ENCODE results near the gene RASGRP1.

Gene RASGRP1

GRCh38 chr15:38534691-38535090 lies 29.9 kb downstream of the RASGRP1 start:
- DNase-seq, result no peak

GRCh38 chr15:38533926-38534325 lies 30.7 kb downstream of the RASGRP1 start:
- DNase-seq, result no peak

GRCh38 chr15:38533416-38533915 lies 31.1 kb downstream of the RASGRP1 start:
- no peak for DNase-seq

GRCh38 chr15:38532728-38533127 lies 31.9 kb downstream of the RASGRP1 start:
- no peak for DNase-seq

- DNase-seq, result no peak
Observed at GRCh38 chr15:38531509-38531908, 33.1 kb downstream of the RASGRP1 start.

- no peak for DNase-seq
Observed at GRCh38 chr15:38530113-38530512, 34.5 kb downstream of the RASGRP1 start.

GRCh38 chr15:38528294-38528693 lies 36.3 kb downstream of the RASGRP1 start:
- no peak for DNase-seq

GRCh38 chr15:38526158-38526557 lies 38.5 kb downstream of the RASGRP1 start:
- DNase-seq, result no peak

- no peak for DNase-seq
Observed at GRCh38 chr15:38525489-38525888, 39.1 kb downstream of the RASGRP1 start.

GRCh38 chr15:38524156-38524555 lies 40.5 kb downstream of the RASGRP1 start:
- DNase-seq, result no peak

- DNase-seq, result no peak
Observed at GRCh38 chr15:38522922-38523321, 41.7 kb downstream of the RASGRP1 start.

- no peak for DNase-seq
Observed at GRCh38 chr15:38521316-38521715, 43.3 kb downstream of the RASGRP1 start.

GRCh38 chr15:38520035-38520434 lies 44.6 kb downstream of the RASGRP1 start:
- no peak for DNase-seq

- no peak for DNase-seq
Observed at GRCh38 chr15:38518084-38518483, 46.5 kb downstream of the RASGRP1 start.

GRCh38 chr15:38517312-38517975 lies 47.2 kb downstream of the RASGRP1 start:
- no peak for DNase-seq

GRCh38 chr15:38516626-38517025 lies 48.0 kb downstream of the RASGRP1 start:
- no peak for DNase-seq

GRCh38 chr15:38514601-38515000 lies 50.0 kb downstream of the RASGRP1 start:
- no peak for DNase-seq

GRCh38 chr15:38512901-38513300 lies 51.7 kb downstream of the RASGRP1 start:
- DNase-seq, result no peak

- DNase-seq, result no peak
Observed at GRCh38 chr15:38509152-38509551, 55.5 kb downstream of the RASGRP1 start.

GRCh38 chr15:38508647-38509046 lies 56.0 kb downstream of the RASGRP1 start:
- DNase-seq, result no peak

GRCh38 chr15:38507570-38507969 lies 57.0 kb downstream of the RASGRP1 start:
- no peak for DNase-seq

GRCh38 chr15:38506997-38507396 lies 57.6 kb downstream of the RASGRP1 start:
- DNase-seq, result no peak

- no peak for DNase-seq
Observed at GRCh38 chr15:38504680-38505467, 59.7 kb downstream of the RASGRP1 start.

- no peak for DNase-seq
Observed at GRCh38 chr15:38503496-38503895, 61.1 kb downstream of the RASGRP1 start.

Data from CD4-positive, alpha-beta T cell treated with Interleukin-4 for 1 hour (primary cell).